Breast epithelium (tissue), 4 donors: ENCODE results near the gene SLCO4A1. TPM values are rescaled to one million over a fixed set of nuclear protein-coding genes. Genes with fewer than 3 reads are reported as not detected.

ENCODE experiments used
- DNase-seq, 2 donors: peaks; one replicate each; pipeline ENCODE4 v3.0.0-alpha.2; 2019; ENCODE audit warnings: low spot score in 2 of 2
- H3K27ac ChIP-seq, 2 donors: fragments of 200-600 bp; sonication (generic) in 1 of 2; one replicate each; pipeline ENCODE4 v1.5.1; 2016 to 2019; ENCODE audit warnings: mild to moderate bottlenecking in 1 of 2
- H3K27me3 ChIP-seq, 2 donors: fragments of 200-600 bp; sonication (generic) in 1 of 2; one replicate each; pipeline versions ENCODE4 v1.5.1 to v1.6.0; 2017 to 2019; ENCODE audit warnings: control low read depth in 1 of 2, mild to moderate bottlenecking in 1 of 2
- H3K36me3 ChIP-seq: fragments of 200-600 bp; one replicate; pipeline ENCODE4 v1.5.1; 2019
- H3K4me1 ChIP-seq, 2 donors: fragments of 200-600 bp; sonication (generic); one replicate each; pipeline ENCODE4 v1.5.1; 2016 to 2019; ENCODE audit warnings: control low read depth in 1 of 2
- H3K4me3 ChIP-seq, 3 donors: fragments of 200-600 bp; sonication (generic); 1 replicate in 2 of 3; 2 replicates in 1 of 3; pipeline ENCODE4 v1.5.1; 2016 to 2019; ENCODE audit warnings: mild to moderate bottlenecking in 3 of 3, moderate library complexity in 2 of 3
- H3K9me3 ChIP-seq, 2 donors: fragments of 200-600 bp; sonication (generic) in 1 of 2; one replicate each; pipeline ENCODE4 v1.5.1; 2016 to 2019; ENCODE audit warnings: control low read depth in 1 of 2
- CTCF ChIP-seq, 3 donors: fragments of 450-650 bp; IDR thresholded peaks; one replicate each; pipeline ENCODE4 v1.5.1; 2016 to 2017; ENCODE audit warnings: antibody characterized with exemption in 3 of 3, mild to moderate bottlenecking in 3 of 3, moderate library complexity in 3 of 3
- POLR2A ChIP-seq: fragments of 450-650 bp; IDR thresholded peaks from one replicate; pipeline ENCODE4 v1.6.1; 2016; ENCODE audit warnings: antibody characterized with exemption, mild to moderate bottlenecking, moderate library complexity
- POLR2AphosphoS5 ChIP-seq, 3 donors: sonication (generic); formaldehyde crosslinking; IDR thresholded peaks; one replicate each; pipeline ENCODE4 v1.6.1; 2017; ENCODE audit warnings: antibody characterized with exemption in 3 of 3
- intact Hi-C: fragments of 100-400 bp; cut with DNase I; formaldehyde crosslinking; loops from one replicate; pipeline ENCODE4 v1.15.1; 2023; ENCODE audit warnings: low total_unique reads
- total RNA-seq, 3 donors: library from RNA; depleted of rRNA; stranded (reverse); fragments of >200 nt; gene quantifications; one replicate each; pipeline ENCODE4 v1.1.0, GENCODE V29; 2016

Gene SLCO4A1
- total RNA-seq, 3 donors from 2014 or later, result 8.8 to 26.5 (median 15.4) TPM

GRCh38 chr20:62650551-62651284 lies 8.4 kb downstream of the SLCO4A1 start:
- TF ChIP-seq CTCF (IDR thresholded peaks at IDR 0.05), result no peak
- TF ChIP-seq POLR2A, result no peak
- no peak for TF ChIP-seq POLR2AphosphoS5 (IDR thresholded peaks at IDR 0.05)
- Histone ChIP-seq H3K4me1 (peaks cover 8 to 9% of the 10 kb centered on the region in 2 donors), H3K36me3 (no peaks in the 10 kb centered on the region), H3K4me3 (no peak overlapping the region), H3K27me3 (no peaks in the 10 kb centered on the region), H3K27ac (peak overlapping the region; percentile 96 to 98), H3K9me3 (no peaks in the 10 kb centered on the region)
- no peak for DNase-seq
- intact Hi-C loops, result no loop called here

DNA sequence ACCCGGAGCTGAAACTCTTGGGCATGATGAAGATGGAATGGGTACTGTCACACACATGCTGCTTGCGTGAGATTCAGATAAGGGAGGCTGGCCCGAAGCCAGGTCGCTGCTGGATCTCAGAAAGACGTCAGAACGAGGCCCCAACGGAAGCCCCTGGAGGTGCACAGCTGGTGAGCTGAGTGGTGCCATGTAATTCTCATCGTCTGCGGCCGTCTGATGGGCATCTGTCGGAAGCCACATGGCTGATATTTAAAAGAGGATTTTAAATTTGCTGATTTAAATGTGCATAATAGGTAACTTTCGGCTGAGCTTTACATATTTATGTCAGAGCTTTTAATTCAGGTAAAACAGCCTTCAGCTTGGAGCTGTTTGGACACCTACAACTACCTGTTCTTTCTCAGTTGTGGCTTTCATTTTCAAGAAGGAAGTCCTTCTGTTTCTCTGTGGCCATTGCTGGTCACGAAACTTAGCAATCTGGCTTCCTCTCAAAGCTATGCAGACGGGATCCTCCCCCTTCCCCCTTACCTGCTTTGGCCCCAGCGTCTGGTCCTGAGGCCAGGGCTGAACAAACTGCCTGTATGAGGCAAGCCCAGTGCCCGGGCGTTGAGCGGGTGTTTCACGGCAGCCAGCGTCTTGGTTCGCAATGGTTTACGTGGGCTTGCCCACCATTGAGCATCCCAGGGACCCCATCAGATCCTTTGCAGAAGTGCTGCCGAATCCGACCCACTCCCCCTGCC lies 9.2 kb downstream of the SLCO4A1 start:
- no peaks in the 10 kb centered on the region for H3K36me3 ChIP-seq
- intact Hi-C loops, result no loop called here
- no peaks in the 10 kb centered on the region for H3K27me3 ChIP-seq
- H3K4me1 ChIP-seq, result peaks cover 8 to 9% of the 10 kb centered on the region in 2 donors
- TF ChIP-seq POLR2AphosphoS5 (IDR thresholded peaks at IDR 0.05) (no peak), CTCF (IDR thresholded peaks at IDR 0.05) (no peak), POLR2A (no peak)
- no peaks in the 10 kb centered on the region for H3K9me3 ChIP-seq
- peak overlapping the region; percentile 96 to 98 for H3K27ac ChIP-seq
- peak overlapping the region in 2 of 3 donors; percentile 40 to 60 for H3K4me3 ChIP-seq
- DNase-seq, result peak in 1 of 2 donors; percentile 57

- H3K36me3 ChIP-seq, result no peaks in the 10 kb centered on the region
- peaks cover 7 to 9% of the 10 kb centered on the region in 2 donors for H3K4me1 ChIP-seq
- no peaks in the 10 kb centered on the region for H3K27me3 ChIP-seq
- intact Hi-C loops, result no loop called here
- H3K27ac ChIP-seq, result peak overlapping the region; percentile 96 to 98
- peak overlapping the region; percentile 17 to 60 (median 40) for H3K4me3 ChIP-seq
- DNase-seq, result peak; percentile 89 to 94
- TF ChIP-seq POLR2A (peak; percentile 18), POLR2AphosphoS5 (IDR thresholded peaks at IDR 0.05) (peak; percentile 93 to 99 (median 94)), CTCF (IDR thresholded peaks at IDR 0.05) (peak in 2 of 3 donors; percentile 25 to 37)
- H3K9me3 ChIP-seq, result no peaks in the 10 kb centered on the region
Measured at GRCh38 chr20:62652041-62652893, 10.0 kb downstream of the SLCO4A1 start.

GRCh38 chr20:62652894-62653305 lies 10.6 kb downstream of the SLCO4A1 start:
- Histone ChIP-seq H3K4me1 (peaks cover 5 to 7% of the 10 kb centered on the region in 2 donors), H3K27me3 (no peaks in the 10 kb centered on the region), H3K9me3 (no peaks in the 10 kb centered on the region), H3K27ac (peak overlapping the region; percentile 96 to 98), H3K36me3 (no peaks in the 10 kb centered on the region), H3K4me3 (peak overlapping the region; percentile 17 to 60 (median 40))
- intact Hi-C loops, result no loop called here
- TF ChIP-seq POLR2AphosphoS5 (IDR thresholded peaks at IDR 0.05) (no peak), CTCF (IDR thresholded peaks at IDR 0.05) (no peak), POLR2A (no peak)
- DNase-seq, result no peak
